Kidney epithelial cell (primary cell): ENCODE results near the gene TGFA. TPM values are rescaled to one million over a fixed set of nuclear protein-coding genes. Genes with fewer than 3 reads are reported as not detected.

ENCODE experiments used
- DNase-seq: peaks from one replicate; pipeline ENCODE4 v3.0.0-alpha.2; 2010; ENCODE audit warnings: low read depth
- H3K27me3 ChIP-seq: 2 replicates; pipeline ENCODE4 v1.6.0; 2011; ENCODE audit warnings: low read length; ENCODE audit not compliant: control insufficient read depth, insufficient read depth
- H3K36me3 ChIP-seq: 2 replicates; pipeline ENCODE4 v1.5.1; 2011; ENCODE audit warnings: low read length; ENCODE audit not compliant: control insufficient read depth, insufficient read depth
- H3K4me3 ChIP-seq: 2 replicates; pipeline ENCODE4 v1.5.1; 2011; ENCODE audit warnings: low read depth, mild to moderate bottlenecking, control low read depth, low read length
- CTCF ChIP-seq: IDR thresholded peaks from 2 replicates; pipeline ENCODE4 v1.5.1; 2011; ENCODE audit warnings: mild to moderate bottlenecking, moderate library complexity, low read length, control low read depth, inconsistent platforms; ENCODE audit not compliant: insufficient read depth, poor library complexity, severe bottlenecking
- total RNA-seq: library from RNA; depleted of rRNA; stranded (reverse); fragments of >200 nt; gene quantifications from 2 replicates; pipeline ENCODE4 v1.2.3, GENCODE V29; 2015

TGFA gene
- total RNA-seq, 1 donor from 2014 or later, result 72.1 TPM

DNA sequence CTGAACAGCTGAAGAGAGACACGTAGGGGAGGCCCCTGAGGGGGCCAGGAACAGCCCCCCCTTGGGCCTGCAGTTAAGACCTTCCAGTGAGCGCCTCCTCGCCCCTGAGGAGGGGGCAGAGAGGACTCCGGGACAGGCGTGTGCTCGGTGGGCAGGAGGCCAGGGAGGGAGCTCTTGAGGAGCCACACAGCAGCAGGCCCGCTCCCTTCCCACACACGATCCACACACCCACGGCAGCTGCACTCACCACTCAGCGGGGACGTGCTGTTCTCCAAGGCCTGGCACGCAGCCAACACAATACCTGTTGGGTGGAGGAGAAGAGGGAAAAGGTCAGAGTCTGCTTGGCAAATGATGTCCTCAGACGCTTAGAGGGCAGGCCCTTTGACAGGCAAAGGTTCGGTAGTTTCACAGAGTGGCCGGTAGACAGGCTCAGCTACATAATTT is 39.0 kb downstream of the TGFA start:
- Histone ChIP-seq H3K4me3 (no peak overlapping the region), H3K36me3 (no peaks in the 10 kb centered on the region), H3K27me3 (no peaks in the 10 kb centered on the region)
- DNase-seq, result no peak
- no peak for TF ChIP-seq CTCF

- DNase-seq, result no peak
- no peak overlapping the region for H3K4me3 ChIP-seq
- H3K36me3 ChIP-seq, result no peaks in the 10 kb centered on the region
- no peaks in the 10 kb centered on the region for H3K27me3 ChIP-seq
- TF ChIP-seq CTCF, result no peak
These were observed 39.9 kb downstream of the TGFA start for GRCh38 chr2:70513738-70514137.

GRCh38 chr2:70511971-70512729 is 41.5 kb downstream of the TGFA start:
- no peak for DNase-seq
- no peaks in the 10 kb centered on the region for H3K27me3 ChIP-seq
- H3K4me3 ChIP-seq, result no peak overlapping the region
- H3K36me3 ChIP-seq, result no peaks in the 10 kb centered on the region
- TF ChIP-seq CTCF, result no peak

- no peak for DNase-seq
- no peak for TF ChIP-seq CTCF
- H3K36me3 ChIP-seq, result no peaks in the 10 kb centered on the region
- H3K27me3 ChIP-seq, result no peaks in the 10 kb centered on the region
- H3K4me3 ChIP-seq, result no peak overlapping the region
These were observed 43.3 kb downstream of the TGFA start for GRCh38 chr2:70510313-70510712.

DNA sequence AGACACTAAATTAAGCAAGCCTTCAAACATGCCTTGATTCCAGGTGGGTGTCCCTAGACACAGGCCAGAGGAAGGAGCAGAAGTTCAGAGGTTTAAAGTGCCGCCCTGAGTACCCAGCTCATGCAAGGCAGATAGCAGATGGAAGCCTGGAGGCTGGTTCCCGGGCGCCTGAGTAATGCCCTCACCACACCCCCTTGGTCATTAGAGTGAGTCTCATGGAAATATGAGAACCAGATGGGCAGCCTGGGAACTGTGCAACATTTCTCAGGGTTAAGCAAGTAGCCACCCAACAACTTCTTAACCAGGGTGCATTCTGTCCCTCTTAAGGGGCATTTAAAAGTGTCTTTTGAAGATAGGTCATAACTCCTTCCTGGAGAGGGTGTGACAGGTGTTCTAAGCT is 44.1 kb downstream of the TGFA start:
- H3K36me3 ChIP-seq, result no peaks in the 10 kb centered on the region
- H3K4me3 ChIP-seq, result no peak overlapping the region
- H3K27me3 ChIP-seq, result no peaks in the 10 kb centered on the region
- no peak for TF ChIP-seq CTCF
- no peak for DNase-seq
